Left colon (tissue), 2 donors: ENCODE results near the gene SLC26A9. TPM values are rescaled to one million over a fixed set of nuclear protein-coding genes. Genes with fewer than 3 reads are reported as not detected.
A peak's percentile ranks its signal among the peaks of the same experiment; 100 is the strongest.

Source experiments
- ATAC-seq: fragments of 200-7000 bp; cut with Tn5 transposase; one replicate; pipeline ENCODE4 v1.9.1; 2020; ENCODE audit warnings: mild to moderate bottlenecking, moderate library complexity
- DNase-seq, 2 donors: peaks; one replicate each; pipeline ENCODE4 v3.0.0-alpha.2; 2020
- intact Hi-C, 2 donors: fragments of 100-400 bp; cut with DNase I in 1 of 2; cut with micrococcal nuclease in 1 of 2; formaldehyde crosslinking; loops; one replicate each; pipeline versions ENCODE4 v1.11.2 to v1.14.0; 2022; cut with DNase I, micrococcal nuclease
- long read RNA-seq: library from polyadenylated mRNA; unstranded; transcript quantifications from one replicate; pipeline ENCODE4 v2.0.0, GENCODE V29; 2021
- total RNA-seq, 2 donors: library from RNA; stranded (reverse); fragmentation: NEBNext Ultra II Directional; extraction: Animal tissue kit (Norgen Biotek cat#: 25700); gene quantifications; one replicate each; pipeline ENCODE4 v1.2.1, GENCODE V29; 2021
- donor health status: DM: no; HTN: no; CAD: no.
- donor health status: DM: yes; HTN: yes; CAD: no.

SLC26A9 gene
- not detected for total RNA-seq
- long read RNA-seq, result 0 reads

- DNase-seq (no peak), ATAC-seq (no peak)
- intact Hi-C loops, result no loop called here
Measured at GRCh38 chr1:205943245-205943644, at the start of gene SLC26A9. Gene SLC26A9 (minus strand): TSS chr1:205943456. CDS start chr1:205935820, 7,636 bp downstream.

DNA sequence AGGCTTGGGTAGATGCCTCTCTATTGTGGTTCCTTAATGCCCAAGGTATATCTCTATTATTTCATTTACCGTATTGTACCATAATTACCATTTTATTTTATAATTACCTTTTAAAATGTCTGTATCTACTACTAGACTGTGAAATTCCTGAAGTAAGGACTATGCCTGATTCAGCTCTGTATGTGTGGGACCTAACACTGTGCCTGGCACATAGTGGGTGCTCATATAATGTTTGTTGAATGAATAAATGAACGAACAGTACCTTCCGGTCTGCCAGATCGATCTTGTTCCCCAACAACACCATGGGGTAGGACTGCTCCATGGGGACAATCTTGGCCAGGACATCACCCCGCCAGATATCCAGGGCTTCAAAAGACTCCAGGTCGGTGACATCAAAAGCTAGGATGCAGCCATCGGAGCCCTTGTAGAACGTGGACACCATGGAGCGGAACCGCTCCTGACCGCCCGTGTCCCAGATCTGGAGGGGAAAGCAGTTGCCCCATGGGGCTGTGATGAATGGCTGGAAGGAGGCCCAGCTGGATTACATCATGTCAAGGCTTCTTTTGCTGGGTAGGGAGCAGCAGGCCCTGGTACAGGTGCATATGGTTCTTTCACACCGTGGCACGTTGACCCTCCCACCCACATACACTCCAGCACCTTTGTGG lies 49.1 kb upstream of the SLC26A9 start:
- intact Hi-C loops, result no loop called here
- no peak for ATAC-seq
- DNase-seq, result no peak

GRCh38 chr1:205991237-205991636 lies 48.0 kb upstream of the SLC26A9 start:
- ATAC-seq (no peak), DNase-seq (no peak)
- intact Hi-C loops, result no loop called here

GRCh38 chr1:205990226-205990625 lies 47.0 kb upstream of the SLC26A9 start:
- DNase-seq, result no peak
- intact Hi-C loops, result no loop called here
- ATAC-seq, result no peak

DNA sequence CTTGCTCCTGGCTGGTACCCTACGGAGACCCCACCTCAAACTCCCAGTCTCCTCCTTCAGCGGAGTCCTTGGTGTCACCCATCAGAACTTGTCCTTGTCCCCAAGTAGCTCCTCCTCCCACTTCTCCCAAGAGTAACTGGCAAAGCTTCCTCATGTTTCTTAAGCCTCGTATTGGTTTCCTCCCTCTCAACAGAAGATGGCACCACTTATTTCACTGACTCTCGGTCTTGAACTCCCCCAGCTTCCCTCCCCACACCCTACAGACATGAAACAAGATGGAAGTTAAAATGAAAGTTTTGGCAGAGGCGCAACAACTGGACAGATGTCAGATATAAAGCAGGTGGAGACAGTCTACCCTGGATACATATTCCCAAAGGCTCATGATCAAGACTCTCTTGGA lies 46.5 kb upstream of the SLC26A9 start:
- intact Hi-C loops, result no loop called here
- DNase-seq (no peak), ATAC-seq (no peak)

DNA sequence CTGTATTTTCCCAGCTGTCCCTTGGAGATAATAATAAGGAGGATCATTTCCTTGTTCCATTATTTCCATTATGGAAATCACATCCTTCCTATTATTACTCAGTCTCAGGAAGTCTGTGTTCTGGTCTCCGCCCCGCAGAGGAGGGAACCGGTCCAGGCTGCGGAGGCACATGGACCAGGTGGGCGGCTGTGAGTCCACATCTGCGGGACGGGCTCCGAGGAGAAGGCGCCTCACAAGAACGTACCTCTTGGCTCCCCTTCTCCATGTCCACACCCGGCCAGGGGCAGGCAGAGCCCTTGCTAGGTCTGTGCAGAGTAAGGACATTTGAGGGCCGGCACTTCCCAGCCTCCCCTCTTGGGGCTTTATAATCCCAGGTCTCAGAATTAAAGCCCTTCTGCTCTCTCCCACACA lies 45.3 kb upstream of the SLC26A9 start:
- no peak for ATAC-seq
- no peak for DNase-seq
- intact Hi-C loops, result no loop called here

DNA sequence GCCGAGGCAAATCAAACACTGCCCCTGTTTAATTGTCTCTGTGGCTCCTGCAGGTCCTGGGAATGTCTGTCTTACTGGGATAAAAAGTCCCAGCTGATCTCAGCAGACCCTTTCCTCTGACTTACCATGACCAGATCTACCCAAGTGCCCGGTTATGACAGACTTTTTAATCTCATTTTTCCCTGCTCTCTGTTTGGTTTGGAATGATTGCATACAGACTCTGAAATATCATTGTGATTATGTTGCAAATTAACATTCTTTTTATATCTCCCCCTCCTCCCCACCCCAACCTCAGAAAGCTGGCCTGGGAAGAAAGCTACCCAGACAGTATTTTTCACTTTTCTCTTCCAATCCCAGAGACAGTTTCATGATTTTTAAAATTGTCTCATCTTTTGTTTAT lies 43.6 kb upstream of the SLC26A9 start:
- DNase-seq (no peak), ATAC-seq (no peak)
- intact Hi-C loops, result no loop called here

- ATAC-seq (no peak), DNase-seq (no peak)
- intact Hi-C loops, result no loop called here
Measured at GRCh38 chr1:205986292-205986691, 43.0 kb upstream of the SLC26A9 start.

- intact Hi-C loops, result no loop called here
- ATAC-seq (no peak), DNase-seq (no peak)
Measured at GRCh38 chr1:205985330-205986005, 42.2 kb upstream of the SLC26A9 start.

DNA sequence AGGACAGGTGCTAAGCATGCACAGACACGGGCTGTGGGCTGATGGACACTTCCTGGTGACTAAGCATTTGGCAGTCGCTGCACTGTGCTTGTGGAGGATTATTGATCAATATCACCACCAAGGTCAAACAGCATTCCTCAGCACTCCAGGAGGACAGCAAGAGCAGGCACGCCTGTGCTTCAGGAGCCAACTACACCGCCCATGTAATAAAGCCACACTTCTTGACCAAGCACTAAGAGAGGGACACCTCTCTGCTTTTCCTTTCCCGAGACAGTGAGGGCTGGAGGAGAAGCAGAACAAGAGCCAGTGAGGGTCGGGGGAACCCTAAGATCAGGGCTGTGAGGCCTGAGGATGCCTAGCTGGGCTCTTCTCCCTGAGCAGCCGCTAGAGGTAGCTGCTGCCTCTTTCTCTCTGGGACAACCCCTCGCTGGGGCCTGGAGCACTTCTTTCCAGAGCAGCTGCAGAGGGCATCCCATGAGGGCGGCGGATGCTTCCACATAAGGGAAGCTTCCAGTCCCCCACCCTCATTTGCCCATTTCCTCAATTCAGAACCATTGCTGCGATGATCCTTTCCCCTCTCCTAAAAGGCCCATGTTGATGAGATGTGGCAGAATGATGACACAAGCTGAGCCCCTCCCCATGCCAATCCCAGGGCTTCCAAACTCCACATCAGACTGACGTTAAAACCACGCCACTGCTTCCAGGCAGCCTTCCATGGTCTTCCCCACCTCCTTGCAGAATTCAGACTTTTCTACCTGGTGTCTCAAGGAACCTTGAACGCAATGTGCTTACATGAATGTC lies 40.9 kb upstream of the SLC26A9 start:
- intact Hi-C loops, result loop anchor here in 1 of 2 donors (5.0 kb wide), 1 partner anchor 123 kb away; no protein-coding TSS in a partner anchor
- DNase-seq (peak; percentile 50 to 64), ATAC-seq (peak; percentile 90)

GRCh38 chr1:205981257-205981656 lies 38.0 kb upstream of the SLC26A9 start:
- no peak for ATAC-seq
- intact Hi-C loops, result loop anchor here in 1 of 2 donors (5.0 kb wide), 1 partner anchor 126 kb away; no protein-coding TSS in a partner anchor

GRCh38 chr1:205980237-205980870 lies 37.1 kb upstream of the SLC26A9 start:
- no peak for DNase-seq
- no peak for ATAC-seq
- intact Hi-C loops, result loop anchor here in 1 of 2 donors (5.0 kb wide), 1 partner anchor 127 kb away; no protein-coding TSS in a partner anchor

More at GRCh38 chr1:205981257-205981656, 38.0 kb upstream of the SLC26A9 start:
- no peak for DNase-seq

DNA sequence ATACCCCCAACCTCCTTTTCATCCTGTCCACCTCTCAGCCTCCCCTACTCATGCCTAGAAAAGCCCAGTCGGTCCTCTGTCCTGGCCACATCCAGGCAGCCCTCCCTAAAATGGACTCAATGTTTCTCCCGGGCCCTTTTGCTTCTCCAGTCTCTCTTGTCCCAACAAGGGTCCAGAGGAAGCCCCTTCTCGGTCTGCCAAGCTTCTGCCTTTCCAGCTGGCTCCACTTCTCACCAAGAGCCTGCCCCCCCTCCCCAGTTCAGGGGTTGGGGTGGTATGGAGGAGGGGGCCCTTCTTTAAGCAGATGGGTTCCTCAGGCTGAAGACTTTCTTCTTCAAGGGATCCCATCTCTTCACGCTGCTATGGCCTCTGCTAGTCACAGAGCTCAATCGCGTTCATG lies 36.0 kb upstream of the SLC26A9 start:
- intact Hi-C loops, result loop anchor here (5.0 kb wide), 3 partner anchors 57 to 187 kb away; no protein-coding TSS in a partner anchor
- ATAC-seq (no peak), DNase-seq (no peak)

DNA sequence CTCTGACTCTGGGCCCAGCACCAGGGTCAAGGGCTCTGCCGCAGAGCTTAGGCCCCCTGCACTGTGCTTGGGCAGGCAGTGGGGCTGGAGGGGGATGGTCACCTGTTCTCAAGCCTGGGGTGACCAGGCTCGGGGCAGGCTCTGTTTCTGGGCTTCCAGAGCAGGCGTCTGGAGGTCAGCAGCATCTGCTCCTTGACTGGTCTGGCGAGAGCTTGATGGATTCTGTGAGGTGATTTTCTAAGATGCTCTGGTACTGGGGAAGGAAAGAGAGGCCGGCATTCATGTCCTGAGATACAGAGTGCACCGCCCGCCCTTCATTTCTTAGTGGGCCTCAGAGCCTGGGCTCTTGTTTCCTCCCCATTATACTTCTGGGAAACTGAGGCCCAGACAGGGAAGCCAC lies 35.4 kb upstream of the SLC26A9 start:
- ATAC-seq (no peak), DNase-seq (no peak)
- intact Hi-C loops, result loop anchor here (5.0 kb wide), 3 partner anchors 56 to 186 kb away; no protein-coding TSS in a partner anchor

- DNase-seq (peak; percentile 56 to 60), ATAC-seq (peak; percentile 82)
- intact Hi-C loops, result loop anchor here (5.0 kb wide), 3 partner anchors 55 to 185 kb away; no protein-coding TSS in a partner anchor
Measured at GRCh38 chr1:205977402-205978014, 34.3 kb upstream of the SLC26A9 start.

DNA sequence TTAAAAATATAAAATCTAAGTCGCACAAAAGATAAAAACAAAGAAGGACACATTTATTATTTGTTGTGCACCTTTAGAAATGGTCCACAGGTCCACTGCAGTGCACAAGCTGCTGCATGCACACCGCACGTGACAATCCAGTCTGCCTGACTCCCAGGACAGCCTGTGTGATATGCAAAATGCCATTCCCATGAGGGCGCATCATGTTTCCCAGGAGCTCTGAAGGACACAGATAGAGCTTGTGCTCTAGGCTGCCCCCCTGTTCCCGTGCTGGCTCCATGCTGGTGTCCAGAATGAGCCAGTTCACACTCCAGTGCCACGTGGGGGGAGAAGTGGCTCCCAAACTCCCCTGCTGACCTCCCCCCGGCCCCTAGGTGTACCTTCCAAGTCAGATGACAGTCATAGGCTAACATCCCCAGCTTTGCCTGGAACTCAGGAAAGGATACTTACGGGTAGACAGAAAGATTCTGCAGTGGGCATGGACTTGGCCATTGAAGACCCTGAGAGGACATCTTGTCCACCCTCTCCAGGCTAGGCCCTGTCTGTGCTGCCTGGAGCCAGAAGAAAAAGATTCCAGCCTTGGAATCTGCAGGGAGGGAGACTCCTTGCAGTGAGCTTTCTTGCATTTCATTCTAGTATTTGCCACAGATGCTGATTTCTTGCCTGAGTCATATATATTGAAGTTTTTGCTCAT lies 33.6 kb upstream of the SLC26A9 start:
- intact Hi-C loops, result loop anchor here (5.0 kb wide), 3 partner anchors 55 to 185 kb away; no protein-coding TSS in a partner anchor
- ATAC-seq, result no peak
- no peak for DNase-seq

GRCh38 chr1:205976036-205976435 lies 32.8 kb upstream of the SLC26A9 start:
- intact Hi-C loops, result loop anchor here (5.0 kb wide), 3 partner anchors 54 to 184 kb away; no protein-coding TSS in a partner anchor
- ATAC-seq (no peak), DNase-seq (no peak)
